HCT116 (cell line): ENCODE data around the gene EMILIN2. TPM values are rescaled to one million over a fixed set of nuclear protein-coding genes. Genes with fewer than 3 reads are reported as not detected.

ENCODE experiments used
- ATAC-seq: fragments of 200-7000 bp; cut with Tn5 transposase; 2 replicates; pipeline ENCODE4 v1.9.1; 2020; ENCODE audit warnings: mild to moderate bottlenecking, moderate library complexity
- BruUV-seq: library from RNA; stranded (reverse); fragments of 400-500 nt; replicated peaks from 2 replicates; lab custom pipeline; 2021; lab: Mats Ljungman, UMichigan
- CTCF ChIA-PET: fragments of 300-600 bp; sonication (Branson Sonifier 250); formaldehyde crosslinking; loops from one replicate; lab custom pipeline; 2021; ENCODE audit warnings: antibody characterized with exemption; lab: Charles Lee
- POLR2A ChIA-PET: fragments of 300-600, 350-600 bp; sonication (Branson Sonifier 250); formaldehyde crosslinking; loops from one replicate; lab custom pipeline; 2021; ENCODE audit warnings: antibody characterized with exemption; lab: Charles Lee
- RAD21 ChIA-PET, 2 experiments: fragments of 300-600 bp; sonication (Branson Sonifier 250); formaldehyde crosslinking; loops; one replicate each; lab custom pipeline; 2023; ENCODE audit warnings: low total read pairs in 2 of 2; ENCODE audit not compliant: uncharacterized antibody in 2 of 2, unreplicated experiment in 2 of 2, low non-redundant PET in 1 of 2; lab: Charles Lee
- DNase-seq: peaks from one replicate; pipeline ENCODE4 v3.0.0-alpha.2; 2010; ENCODE audit warnings: low read depth, low spot score
- H2AFZ ChIP-seq: fragments of 200-600 bp; shearing (Covaris generic), sonication (generic); 2 replicates; pipeline ENCODE4 v1.6.1; 2017; ENCODE audit warnings: low read depth, mixed run types, mixed read lengths, antibody characterized with exemption, low read length; ENCODE audit not compliant: poor library complexity, severe bottlenecking
- H3K27ac ChIP-seq: 2 replicates; pipeline ENCODE4 v1.5.1; 2012; ENCODE audit warnings: low read depth, low read length
- H3K27me3 ChIP-seq: fragments of 200-600 bp; sonication (generic); 2 replicates; pipeline ENCODE4 v1.6.1; 2016; ENCODE audit warnings: mixed run types, low read length, mixed read lengths; ENCODE audit not compliant: insufficient read depth
- H3K36me3 ChIP-seq, 2 experiments: fragments of 200-500 bp in 1 of 2; fragments of 200-600 bp in 1 of 2; sonication (Bioruptor generic) in 1 of 2; sonication (generic) in 1 of 2; 2 replicates each; pipeline versions ENCODE4 v1.5.1 to v1.6.1; 2014 to 2016; ENCODE audit warnings: low read length in 2 of 2, inconsistent platforms in 1 of 2, mixed read lengths in 1 of 2, mixed run types in 1 of 2; ENCODE audit not compliant: insufficient read depth in 2 of 2, control insufficient read depth in 1 of 2
- H3K4me1 ChIP-seq, 2 experiments: fragments of 200-600 bp in 1 of 2; sonication (generic) in 1 of 2; 2 replicates each; pipeline versions ENCODE4 v1.5.1 to v1.6.1; 2012 to 2017; ENCODE audit warnings: low read length in 2 of 2, inconsistent platforms in 1 of 2, mild to moderate bottlenecking in 1 of 2, mixed read lengths in 1 of 2, mixed run types in 1 of 2, moderate library complexity in 1 of 2; ENCODE audit not compliant: insufficient read depth in 2 of 2, control insufficient read depth in 1 of 2
- H3K4me2 ChIP-seq: fragments of 200-600 bp; sonication (generic); 2 replicates; pipeline ENCODE4 v1.6.1; 2017; ENCODE audit warnings: mixed run types, low read length, mixed read lengths
- H3K4me3 ChIP-seq, 2 experiments: fragments of 200-600 bp in 1 of 2; sonication (generic) in 1 of 2; replicated peaks in 1 of 2; 2 replicates each; pipeline ENCODE4 v1.5.1; 2011 to 2016; ENCODE audit warnings: low read length in 2 of 2, control low read depth in 1 of 2, low read depth in 1 of 2, mild to moderate bottlenecking in 1 of 2, mixed read lengths in 1 of 2, mixed run types in 1 of 2
- H3K79me2 ChIP-seq: fragments of 200-600 bp; sonication (generic); 2 replicates; pipeline ENCODE4 v1.6.1; 2017; ENCODE audit warnings: mild to moderate bottlenecking, mixed run types, low read length, moderate library complexity, mixed read lengths; ENCODE audit not compliant: insufficient read depth
- H3K9ac ChIP-seq: fragments of 200-600 bp; sonication (generic); 2 replicates; pipeline ENCODE4 v1.6.1; 2016; ENCODE audit warnings: low read length, mixed read lengths
- H3K9me2 ChIP-seq: fragments of 200-600 bp; sonication (generic), shearing (Covaris generic); 2 replicates; pipeline ENCODE4 v1.6.1; 2017; ENCODE audit warnings: mixed run types, mild to moderate bottlenecking, moderate library complexity; ENCODE audit not compliant: insufficient read depth
- H3K9me3 ChIP-seq, 2 experiments: fragments of 200-500 bp in 1 of 2; fragments of 200-600 bp in 1 of 2; sonication (Bioruptor generic) in 1 of 2; sonication (generic) in 1 of 2; 2 replicates each; pipeline ENCODE4 v1.6.1; 2014 to 2017; ENCODE audit warnings: low read length in 2 of 2, mixed read lengths in 2 of 2, inconsistent platforms in 1 of 2, low read depth in 1 of 2, mild to moderate bottlenecking in 1 of 2, mixed run types in 1 of 2, moderate library complexity in 1 of 2; ENCODE audit not compliant: control insufficient read depth in 1 of 2, insufficient read depth in 1 of 2
- H4K20me1 ChIP-seq: fragments of 200-600 bp; sonication (generic), shearing (Covaris generic); 2 replicates; pipeline ENCODE4 v1.6.1; 2017; ENCODE audit warnings: mixed run types, mild to moderate bottlenecking, moderate library complexity; ENCODE audit not compliant: insufficient read depth
- ATF3 ChIP-seq: IDR thresholded peaks from 2 replicates; pipeline ENCODE4 v1.6.1; 2012
- CBX3 ChIP-seq: IDR thresholded peaks from 2 replicates; pipeline ENCODE4 v1.6.1; 2012; ENCODE audit warnings: low read depth
- EGR1 ChIP-seq: IDR thresholded peaks from 2 replicates; pipeline ENCODE4 v1.6.1; 2012; ENCODE audit warnings: low read depth
- ELF1 ChIP-seq: IDR thresholded peaks from 2 replicates; pipeline ENCODE4 v1.6.1; 2012; ENCODE audit warnings: low read depth, borderline replicate concordance
- EZH2 ChIP-seq: fragments of 200-600 bp; sonication (generic); IDR thresholded peaks from 2 replicates; pipeline ENCODE4 v1.6.1; 2017; ENCODE audit warnings: antibody characterized with exemption, mixed run types
- FOSL1 ChIP-seq: IDR thresholded peaks from 2 replicates; pipeline ENCODE4 v1.6.1; 2012; ENCODE audit warnings: low read depth
- JUND ChIP-seq: IDR thresholded peaks from 2 replicates; pipeline ENCODE4 v1.6.1; 2012
- POLR2A ChIP-seq: IDR thresholded peaks from 2 replicates; pipeline ENCODE4 v1.7.0; 2011; ENCODE audit warnings: borderline replicate concordance; ENCODE audit not compliant: insufficient read depth, insufficient read length; ENCODE audit errors: extremely low read depth
- POLR2AphosphoS5 ChIP-seq: IDR thresholded peaks from 2 replicates; pipeline ENCODE4 v1.6.1; 2011; ENCODE audit warnings: mild to moderate bottlenecking, low read depth, low read length, moderate library complexity
- RAD21 ChIP-seq: IDR thresholded peaks from 2 replicates; pipeline ENCODE4 v1.6.1; 2012; ENCODE audit warnings: low read depth, mild to moderate bottlenecking
- REST ChIP-seq: IDR thresholded peaks from 2 replicates; pipeline ENCODE4 v1.6.1; 2012; ENCODE audit warnings: low read depth
- SIN3A ChIP-seq: IDR thresholded peaks from 2 replicates; pipeline ENCODE4 v1.6.1; 2012; ENCODE audit warnings: low read depth
- SP1 ChIP-seq: IDR thresholded peaks from 2 replicates; pipeline ENCODE4 v1.6.1; 2012; ENCODE audit warnings: low read depth
- SRF ChIP-seq: IDR thresholded peaks from 2 replicates; pipeline ENCODE4 v1.6.1; 2012; ENCODE audit warnings: low read depth
- ZNF274 ChIP-seq: fragments of 200-500 bp; sonication (Bioruptor generic); IDR thresholded peaks from 2 replicates; pipeline ENCODE4 v1.6.1; 2014; ENCODE audit warnings: mild to moderate bottlenecking, low read depth, low read length, inconsistent platforms
- intact Hi-C: fragments of 100-400 bp; cut with micrococcal nuclease; formaldehyde crosslinking; loops from 2 replicates; pipeline ENCODE4 v1.10.0; 2022
- total RNA-seq: library from RNA; stranded (reverse); gene quantifications from one replicate; pipeline ENCODE4 v1.2.1, GENCODE V29; 2021; ENCODE audit not compliant: unreplicated experiment
- TF ChIP-seq, protein P1 (sequence below): IDR thresholded peaks from 2 replicates; pipeline ENCODE4 v1.6.1; 2012
- TF ChIP-seq, protein P2 (sequence below): IDR thresholded peaks from 2 replicates; pipeline ENCODE4 v1.6.1; 2011; ENCODE audit warnings: mild to moderate bottlenecking, low read length, moderate library complexity; ENCODE audit not compliant: insufficient replicate concordance; ENCODE audit errors: extremely low read depth

Gene EMILIN2
- total RNA-seq, 1 experiment from 2014 or later, result 23.4 TPM

DNA sequence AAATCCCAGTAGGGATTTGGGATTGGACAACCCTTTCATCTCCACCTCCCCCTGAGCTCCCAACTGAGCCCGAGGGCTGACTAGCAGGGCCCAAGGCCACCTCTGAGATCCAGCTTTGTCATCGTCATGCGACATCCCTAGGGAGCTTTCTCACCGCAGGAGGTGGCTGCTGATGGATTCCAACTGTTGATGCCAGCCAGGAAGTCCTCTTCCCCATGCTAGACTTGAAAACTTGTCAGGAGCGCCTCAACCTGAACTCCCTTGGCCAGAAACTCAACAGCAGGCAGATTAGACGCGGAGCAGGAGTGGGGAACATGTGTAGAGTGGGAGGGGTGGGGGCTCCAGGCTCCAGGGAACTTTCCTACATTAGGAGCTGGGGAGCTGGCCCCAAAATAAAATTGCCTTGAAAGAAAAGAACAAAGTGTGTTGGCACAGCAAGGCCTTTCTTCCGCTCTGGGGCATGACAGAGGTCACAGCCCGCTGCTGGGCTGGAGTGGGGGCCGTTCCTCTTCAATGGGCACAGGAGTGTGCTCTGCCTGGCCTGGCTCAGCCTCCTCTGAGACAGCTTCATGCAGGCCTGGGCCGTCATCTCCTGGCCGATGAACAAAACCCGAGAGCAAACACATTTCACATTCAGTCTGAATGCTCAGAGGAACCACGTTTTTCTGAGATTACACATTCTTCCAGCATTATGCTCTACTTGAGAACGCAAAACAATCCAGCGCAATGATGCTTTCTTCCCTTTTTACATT lies 34.5 kb downstream of the EMILIN2 start (continued):
- TF ChIP-seq JUND, result no peak
- TF ChIP-seq, protein P1, sequence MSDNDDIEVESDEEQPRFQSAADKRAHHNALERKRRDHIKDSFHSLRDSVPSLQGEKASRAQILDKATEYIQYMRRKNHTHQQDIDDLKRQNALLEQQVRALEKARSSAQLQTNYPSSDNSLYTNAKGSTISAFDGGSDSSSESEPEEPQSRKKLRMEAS, result no peak
- TF ChIP-seq, protein P2, sequence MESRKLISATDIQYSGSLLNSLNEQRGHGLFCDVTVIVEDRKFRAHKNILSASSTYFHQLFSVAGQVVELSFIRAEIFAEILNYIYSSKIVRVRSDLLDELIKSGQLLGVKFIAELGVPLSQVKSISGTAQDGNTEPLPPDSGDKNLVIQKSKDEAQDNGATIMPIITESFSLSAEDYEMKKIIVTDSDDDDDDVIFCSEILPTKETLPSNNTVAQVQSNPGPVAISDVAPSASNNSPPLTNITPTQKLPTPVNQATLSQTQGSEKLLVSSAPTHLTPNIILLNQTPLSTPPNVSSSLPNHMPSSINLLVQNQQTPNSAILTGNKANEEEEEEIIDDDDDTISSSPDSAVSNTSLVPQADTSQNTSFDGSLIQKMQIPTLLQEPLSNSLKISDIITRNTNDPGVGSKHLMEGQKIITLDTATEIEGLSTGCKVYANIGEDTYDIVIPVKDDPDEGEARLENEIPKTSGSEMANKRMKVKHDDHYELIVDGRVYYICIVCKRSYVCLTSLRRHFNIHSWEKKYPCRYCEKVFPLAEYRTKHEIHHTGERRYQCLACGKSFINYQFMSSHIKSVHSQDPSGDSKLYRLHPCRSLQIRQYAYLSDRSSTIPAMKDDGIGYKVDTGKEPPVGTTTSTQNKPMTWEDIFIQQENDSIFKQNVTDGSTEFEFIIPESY, result no peak
- TF ChIP-seq RAD21, result no peak
- TF ChIP-seq SP1, result no peak

- H3K9me3 ChIP-seq, result 0 out of 4 replicates have a peak, but pooled peaks cover 0 to 4% of the 10 kb centered on the region in 2 experiments
- intact Hi-C loops, result no loop called here
- no peaks in the 10 kb centered on the region for H4K20me1 ChIP-seq
- CTCF ChIA-PET, result no interaction called here
- no peaks in the 10 kb centered on the region for H3K4me1 ChIP-seq
- H3K27me3 ChIP-seq, result no peaks in the 10 kb centered on the region
- H3K9me2 ChIP-seq, result no peaks in the 10 kb centered on the region
- H3K4me2 ChIP-seq, result no peak overlapping the region
- H3K4me3 ChIP-seq, result no peak overlapping the region
- no peak overlapping the region for H3K9ac ChIP-seq
- no peak overlapping the region for H2AFZ ChIP-seq
- POLR2A ChIA-PET, result no interaction called here
- no peak overlapping the region for H3K27ac ChIP-seq
- DNase-seq (no peak), ATAC-seq (no peak)
- RAD21 ChIA-PET, result no interaction called here
- no peaks in the 10 kb centered on the region for H3K79me2 ChIP-seq
- no peaks in the 10 kb centered on the region for H3K36me3 ChIP-seq
- no TSS peak for BruUV-seq
- TF ChIP-seq SRF, result no peak
- no peak for TF ChIP-seq ZNF274
- TF ChIP-seq ATF3, result no peak
- TF ChIP-seq EGR1, result no peak
- TF ChIP-seq ELF1, result no peak
- no peak for TF ChIP-seq EZH2
- TF ChIP-seq POLR2AphosphoS5, result no peak
- no peak for TF ChIP-seq CBX3
- no peak for TF ChIP-seq POLR2A
- no peak for TF ChIP-seq REST
- TF ChIP-seq SP1, result no peak
- TF ChIP-seq SIN3A, result no peak
- no peak for TF ChIP-seq FOSL1
- TF ChIP-seq, protein P2, result no peak
These were observed 35.0 kb downstream of the EMILIN2 start for GRCh38 chr18:2881840-2882195.
